Measurements from ENCODE around the gene TUBGCP6. TPM values are rescaled to one million over a fixed set of nuclear protein-coding genes. Genes with fewer than 3 reads are reported as not detected.

The TUBGCP6 gene
- total RNA-seq, 1 donor from 2014 or later, result 45.4 TPM

GRCh38 chr22:50278956-50279619 lies 34.3 kb upstream of the TUBGCP6 start:
- DNase-seq (ENCODE audit: extremely low spot score in 2 of 2), result no peak
- TF ChIP-seq POLR2AphosphoS5 (IDR thresholded peaks at IDR 0.05; ENCODE audit: insufficient read depth in 1 of 2, low read depth in 1 of 2) (no peak), CTCF (IDR thresholded peaks at IDR 0.05) (no peak), POLR2A (IDR thresholded peaks at IDR 0.05) (no peak)
- Histone ChIP-seq H3K36me3 (peaks cover 3 to 87% of the 10 kb centered on the region in 2 donors), H3K4me3 (no peak overlapping the region), H3K27me3 (no peaks in the 10 kb centered on the region), H3K4me1 (peaks cover 16% of the 10 kb centered on the region), H3K27ac (no peak overlapping the region), H3K9me3 (no peaks in the 10 kb centered on the region)
- intact Hi-C loops (cut with DNase I), result no loop called here

GRCh38 chr22:50278461-50278860 lies 33.6 kb upstream of the TUBGCP6 start:
- intact Hi-C loops (cut with DNase I), result no loop called here
- DNase-seq (ENCODE audit: extremely low spot score in 2 of 2), result no peak
- peaks cover 18% of the 10 kb centered on the region for H3K4me1 ChIP-seq
- H3K9me3 ChIP-seq, result no peaks in the 10 kb centered on the region
- no peak overlapping the region for H3K27ac ChIP-seq
- H3K36me3 ChIP-seq, result peaks cover 3 to 81% of the 10 kb centered on the region in 2 donors
- no peak overlapping the region for H3K4me3 ChIP-seq
- no peaks in the 10 kb centered on the region for H3K27me3 ChIP-seq
- TF ChIP-seq POLR2A (IDR thresholded peaks at IDR 0.05), result no peak

- intact Hi-C loops (cut with DNase I), result no loop called here
- TF ChIP-seq CTCF (IDR thresholded peaks at IDR 0.05), result no peak
- no peak for TF ChIP-seq POLR2A (IDR thresholded peaks at IDR 0.05)
- no peak for TF ChIP-seq POLR2AphosphoS5 (IDR thresholded peaks at IDR 0.05; ENCODE audit: insufficient read depth in 1 of 2, low read depth in 1 of 2)
These were observed 32.9 kb upstream of the TUBGCP6 start for GRCh38 chr22:50277761-50278160.

GRCh38 chr22:50276143-50276542 lies 31.3 kb upstream of the TUBGCP6 start:
- Histone ChIP-seq H3K4me1 (peaks cover 19% of the 10 kb centered on the region), H3K4me3 (no peak overlapping the region), H3K27me3 (no peaks in the 10 kb centered on the region), H3K27ac (peak overlapping the region; percentile 53), H3K36me3 (peaks cover 3 to 58% of the 10 kb centered on the region in 2 donors), H3K9me3 (no peaks in the 10 kb centered on the region)
- DNase-seq (ENCODE audit: extremely low spot score in 2 of 2), result peak in 1 of 2 donors; percentile 98
- TF ChIP-seq POLR2AphosphoS5 (IDR thresholded peaks at IDR 0.05; ENCODE audit: insufficient read depth in 1 of 2, low read depth in 1 of 2), result no peak
- no peak for TF ChIP-seq CTCF (IDR thresholded peaks at IDR 0.05)
- TF ChIP-seq POLR2A (IDR thresholded peaks at IDR 0.05), result no peak
- intact Hi-C loops (cut with DNase I), result no loop called here

More at GRCh38 chr22:50277761-50278160, 32.9 kb upstream of the TUBGCP6 start:
- Histone ChIP-seq H3K9me3 (no peaks in the 10 kb centered on the region), H3K4me1 (peaks cover 15% of the 10 kb centered on the region), H3K4me3 (no peak overlapping the region), H3K27me3 (no peaks in the 10 kb centered on the region), H3K27ac (no peak overlapping the region), H3K36me3 (peaks cover 3 to 74% of the 10 kb centered on the region in 2 donors)
- DNase-seq (ENCODE audit: extremely low spot score in 2 of 2), result no peak

GRCh38 chr22:50275181-50276055 lies 30.6 kb upstream of the TUBGCP6 start:
- peaks cover 26% of the 10 kb centered on the region for H3K4me1 ChIP-seq
- peaks cover 3 to 50% of the 10 kb centered on the region in 2 donors for H3K36me3 ChIP-seq
- DNase-seq (ENCODE audit: extremely low spot score in 2 of 2), result no peak
- no peak overlapping the region for H3K27ac ChIP-seq
- intact Hi-C loops (cut with DNase I), result no loop called here
- TF ChIP-seq CTCF (IDR thresholded peaks at IDR 0.05) (no peak), POLR2AphosphoS5 (IDR thresholded peaks at IDR 0.05; ENCODE audit: insufficient read depth in 1 of 2, low read depth in 1 of 2) (peak in 1 of 2 donors; percentile 13)
- H3K27me3 ChIP-seq, result no peaks in the 10 kb centered on the region
- H3K4me3 ChIP-seq, result no peak overlapping the region
- no peaks in the 10 kb centered on the region for H3K9me3 ChIP-seq
